Colonic mucosa (tissue), 4 donors: ENCODE results near the gene PLCH1. TPM values are rescaled to one million over a fixed set of nuclear protein-coding genes. Genes with fewer than 3 reads are reported as not detected.

Experiments
- DNase-seq: peaks from one replicate; pipeline ENCODE4 v3.0.0-alpha.2; 2020
- H3K27ac ChIP-seq: fragments of 200-600 bp; one replicate; pipeline ENCODE4 v1.8.0; 2021
- H3K27me3 ChIP-seq: fragments of 200-600 bp; one replicate; pipeline ENCODE4 v1.8.0; 2021
- H3K36me3 ChIP-seq: fragments of 200-600 bp; one replicate; pipeline ENCODE4 v1.8.0; 2021
- H3K4me1 ChIP-seq: fragments of 200-600 bp; one replicate; pipeline ENCODE4 v1.8.0; 2021; ENCODE audit warnings: mild to moderate bottlenecking
- H3K4me3 ChIP-seq: fragments of 200-600 bp; one replicate; pipeline ENCODE4 v1.8.0; 2021
- H3K9ac ChIP-seq, 2 donors: one replicate each; pipeline ENCODE4 v1.7.0; 2013; ENCODE audit warnings: control low read depth in 2 of 2, low read depth in 2 of 2, low read length in 2 of 2
- H3K9me3 ChIP-seq: fragments of 200-600 bp; one replicate; pipeline ENCODE4 v1.8.0; 2021
- intact Hi-C: fragments of 100-400 bp; cut with DNase I; formaldehyde crosslinking; loops from one replicate; pipeline ENCODE4 v1.14.1; 2022
- total RNA-seq, 2 donors: library from RNA; stranded (reverse); fragmentation: NEBNext Ultra II Directional in 1 of 2; extraction: Animal tissue kit (Norgen Biotek cat#: 25700) in 1 of 2; gene quantifications; one replicate each; pipeline ENCODE4 v1.2.1, GENCODE V29; 2021
- TF ChIP-seq, protein P1 (sequence below): fragments of 200-600 bp; IDR thresholded peaks from one replicate; pipeline ENCODE4 v1.8.0; 2022; ENCODE audit warnings: antibody characterized with exemption, mild to moderate bottlenecking
- donor health status: healthy.
- donor health status: DM: no; HTN: no; CAD: no.
- donor health status: DM: no; HTN: no; CAD: no.

Gene PLCH1
- total RNA-seq, 2 donors from 2014 or later, result 8.2 to 11.0 TPM

DNA sequence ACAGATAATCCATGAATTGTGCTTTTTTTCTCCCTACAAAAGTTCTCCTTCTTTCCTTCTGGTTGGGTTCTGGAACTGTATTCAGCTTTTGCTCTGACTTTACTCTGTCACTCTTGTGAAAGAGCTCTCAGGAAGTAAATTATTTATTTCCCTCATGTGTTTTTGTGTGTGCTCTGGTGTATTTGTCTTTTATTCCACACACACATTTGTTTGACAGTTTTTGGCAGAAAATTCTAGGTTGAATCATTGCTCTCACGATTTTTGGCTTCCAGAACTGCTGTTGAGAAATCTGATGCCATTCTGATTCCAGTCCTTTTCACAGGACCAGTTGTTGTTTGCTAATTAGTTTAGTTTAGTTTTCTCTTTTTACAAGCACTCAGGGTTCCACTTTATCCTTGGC lies 172.8 kb downstream of the PLCH1 start:
- no peak for DNase-seq
- intact Hi-C loops, result no loop called here
- Histone ChIP-seq H3K36me3 (no peaks in the 10 kb centered on the region), H3K9ac (no peak overlapping the region), H3K27me3 (no peaks in the 10 kb centered on the region), H3K4me3 (no peak overlapping the region), H3K4me1 (no peaks in the 10 kb centered on the region), H3K27ac (no peak overlapping the region), H3K9me3 (no peaks in the 10 kb centered on the region)
- TF ChIP-seq, protein P1, sequence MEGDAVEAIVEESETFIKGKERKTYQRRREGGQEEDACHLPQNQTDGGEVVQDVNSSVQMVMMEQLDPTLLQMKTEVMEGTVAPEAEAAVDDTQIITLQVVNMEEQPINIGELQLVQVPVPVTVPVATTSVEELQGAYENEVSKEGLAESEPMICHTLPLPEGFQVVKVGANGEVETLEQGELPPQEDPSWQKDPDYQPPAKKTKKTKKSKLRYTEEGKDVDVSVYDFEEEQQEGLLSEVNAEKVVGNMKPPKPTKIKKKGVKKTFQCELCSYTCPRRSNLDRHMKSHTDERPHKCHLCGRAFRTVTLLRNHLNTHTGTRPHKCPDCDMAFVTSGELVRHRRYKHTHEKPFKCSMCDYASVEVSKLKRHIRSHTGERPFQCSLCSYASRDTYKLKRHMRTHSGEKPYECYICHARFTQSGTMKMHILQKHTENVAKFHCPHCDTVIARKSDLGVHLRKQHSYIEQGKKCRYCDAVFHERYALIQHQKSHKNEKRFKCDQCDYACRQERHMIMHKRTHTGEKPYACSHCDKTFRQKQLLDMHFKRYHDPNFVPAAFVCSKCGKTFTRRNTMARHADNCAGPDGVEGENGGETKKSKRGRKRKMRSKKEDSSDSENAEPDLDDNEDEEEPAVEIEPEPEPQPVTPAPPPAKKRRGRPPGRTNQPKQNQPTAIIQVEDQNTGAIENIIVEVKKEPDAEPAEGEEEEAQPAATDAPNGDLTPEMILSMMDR, result no peak

- H3K4me3 ChIP-seq, result no peak overlapping the region
- H3K36me3 ChIP-seq, result no peaks in the 10 kb centered on the region
- no peaks in the 10 kb centered on the region for H3K4me1 ChIP-seq
- H3K27ac ChIP-seq, result no peak overlapping the region
- TF ChIP-seq, protein P1, result no peak
- no peaks in the 10 kb centered on the region for H3K9me3 ChIP-seq
- DNase-seq, result no peak
- no peaks in the 10 kb centered on the region for H3K27me3 ChIP-seq
- intact Hi-C loops, result no loop called here
- no peak overlapping the region for H3K9ac ChIP-seq
Measured at GRCh38 chr3:155568295-155568694, 176.6 kb downstream of the PLCH1 start.

- DNase-seq, result no peak
- intact Hi-C loops, result no loop called here
- H3K27ac ChIP-seq, result no peak overlapping the region
Measured at GRCh38 chr3:155560594-155560993, 184.3 kb downstream of the PLCH1 start.

DNA sequence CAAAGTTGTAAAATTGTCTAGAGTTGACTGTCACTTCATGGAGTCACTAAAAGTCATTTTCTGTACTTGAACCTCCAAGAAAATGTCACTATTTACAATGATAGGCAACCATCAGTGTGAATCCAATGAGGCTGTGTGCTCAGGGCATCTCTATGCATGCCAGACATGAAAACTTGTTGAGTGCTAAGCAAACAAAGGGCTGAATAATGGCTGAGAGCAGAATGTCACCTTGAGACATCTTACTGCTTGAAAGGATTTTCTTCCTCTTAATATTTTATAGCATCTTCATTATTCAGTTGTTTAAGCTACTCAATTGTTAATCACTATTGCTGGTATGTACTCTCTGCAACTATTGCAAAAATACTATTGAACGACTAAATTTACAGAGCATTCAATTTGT lies 184.7 kb downstream of the PLCH1 start:
- no peaks in the 10 kb centered on the region for H3K27me3 ChIP-seq
- intact Hi-C loops, result no loop called here
- H3K9ac ChIP-seq, result no peak overlapping the region
- H3K4me3 ChIP-seq, result no peak overlapping the region
- no peaks in the 10 kb centered on the region for H3K4me1 ChIP-seq
- TF ChIP-seq, protein P1, result no peak
- no peaks in the 10 kb centered on the region for H3K36me3 ChIP-seq
- no peak for DNase-seq
- H3K27ac ChIP-seq, result no peak overlapping the region
- H3K9me3 ChIP-seq, result no peaks in the 10 kb centered on the region

More at GRCh38 chr3:155560594-155560993, 184.3 kb downstream of the PLCH1 start:
- Histone ChIP-seq H3K4me3 (no peak overlapping the region), H3K9me3 (no peaks in the 10 kb centered on the region), H3K27me3 (no peaks in the 10 kb centered on the region), H3K9ac (no peak overlapping the region), H3K4me1 (no peaks in the 10 kb centered on the region), H3K36me3 (no peaks in the 10 kb centered on the region)
- TF ChIP-seq, protein P1, result no peak

- no peak for DNase-seq
- Histone ChIP-seq H3K27ac (no peak overlapping the region), H3K9me3 (no peaks in the 10 kb centered on the region)
Measured at GRCh38 chr3:155556531-155556930, 188.3 kb downstream of the PLCH1 start.

More at GRCh38 chr3:155556531-155556930, 188.3 kb downstream of the PLCH1 start:
- TF ChIP-seq, protein P1, result no peak
- Histone ChIP-seq H3K9ac (no peak overlapping the region), H3K36me3 (no peaks in the 10 kb centered on the region), H3K4me3 (no peak overlapping the region), H3K4me1 (no peaks in the 10 kb centered on the region), H3K27me3 (no peaks in the 10 kb centered on the region)
- intact Hi-C loops, result no loop called here
